GM12891 (cell line): ENCODE measurements around the gene TMEM38B.

Experiments
- PAX5 ChIP-seq: IDR thresholded peaks from 2 replicates; pipeline ENCODE4 v1.6.1; 2011; ENCODE audit warnings: low read length, moderate library complexity, mild to moderate bottlenecking; ENCODE audit not compliant: insufficient read depth, severe bottlenecking
- POLR2A ChIP-seq: IDR thresholded peaks from 2 replicates; pipeline ENCODE4 v1.6.1; 2011; ENCODE audit warnings: low read depth, low read length, control low read depth
- POLR2AphosphoS5 ChIP-seq: IDR thresholded peaks from 2 replicates; pipeline ENCODE4 v1.6.1; 2011; ENCODE audit warnings: low read depth, low read length, control low read depth
- POU2F2 ChIP-seq: IDR thresholded peaks from 2 replicates; pipeline ENCODE4 v1.6.1; 2011; ENCODE audit warnings: low read depth, mild to moderate bottlenecking, control low read depth, low read length, moderate library complexity
- SPI1 ChIP-seq: IDR thresholded peaks from 2 replicates; pipeline ENCODE4 v1.6.1; 2011; ENCODE audit warnings: low read depth, low read length, control low read depth
- TAF1 ChIP-seq: IDR thresholded peaks from 2 replicates; pipeline ENCODE4 v1.6.1; 2011; ENCODE audit warnings: low read depth, low read length, control low read depth

DNA sequence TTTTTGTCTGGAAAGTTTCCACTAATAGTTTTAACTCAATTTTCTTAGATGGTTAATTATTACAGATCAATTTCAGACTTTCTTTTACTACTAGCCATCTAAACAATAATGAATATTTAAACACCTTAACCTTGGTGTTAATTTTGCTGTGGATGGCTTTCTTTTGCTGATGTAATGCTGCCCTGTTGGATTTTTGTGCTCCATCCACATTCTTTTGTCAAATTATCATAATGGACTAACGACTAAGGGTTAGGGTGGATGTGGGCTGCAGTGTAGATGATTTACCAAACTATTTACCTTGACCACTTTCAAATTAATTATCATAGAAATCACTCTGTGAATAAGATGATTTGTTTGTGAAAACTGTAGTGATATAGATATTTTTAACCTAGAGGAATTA, 15.6 kb upstream of the TMEM38B start:
- TF ChIP-seq POLR2AphosphoS5 (no peak), POLR2A (no peak), SPI1 (no peak), TAF1 (no peak), PAX5 (no peak), POU2F2 (no peak)
